K562 (cell line): ENCODE data around the gene AP5Z1. TPM values are rescaled to one million over a fixed set of nuclear protein-coding genes. Genes with fewer than 3 reads are reported as not detected.

Source experiments
- ATAC-seq: fragments of 200-7000 bp; cut with Tn5 transposase; 3 replicates; pipeline ENCODE4 v1.9.1; 2020; ENCODE audit warnings: moderate library complexity
- BruUV-seq: library from RNA; stranded (reverse); fragments of 400-500 nt; replicated peaks from 2 replicates; lab custom pipeline; 2021; lab: Mats Ljungman, UMichigan
- CTCF ChIA-PET: fragments of 300-600 bp; formaldehyde crosslinking; extraction: SDS; loops from one replicate; lab custom pipeline; 2021; ENCODE audit warnings: low intra/inter-chr PET ratio; lab: Yijun Ruan, JAX
- POLR2A ChIA-PET: fragments of 300-600, 350-650 bp; sonication (Branson Sonifier 250); formaldehyde crosslinking; extraction: SDS; loops from one replicate; lab custom pipeline; 2021; ENCODE audit warnings: antibody characterized with exemption, inconsistent platforms; lab: Yijun Ruan, JAX
- DNase-seq, 4 experiments: peaks; one replicate each; pipeline versions ENCODE4 v3.0.0 to v3.0.0-alpha.2; 2011 to 2018; ENCODE audit warnings: low spot score in 3 of 4, mixed read lengths in 3 of 4; ENCODE audit errors: extremely low read depth in 1 of 4
- FAIRE-seq: peaks from 2 replicates; lab custom pipeline; 2011; peaks lifted over from hg19 to GRCh38; lab: Jason Lieb, UNC
- H2AFZ ChIP-seq: 2 replicates; pipeline ENCODE4 v1.6.0; 2011; ENCODE audit warnings: low read depth, low read length, control low read depth, inconsistent platforms
- H3K27ac ChIP-seq: fragments of 200-600 bp; 3 replicates; pipeline ENCODE4 v1.8.0; 2011; ENCODE audit warnings: low read depth, mild to moderate bottlenecking, control low read depth, inconsistent platforms, low read length, moderate library complexity, mixed read lengths; ENCODE audit errors: extremely low read depth
- H3K27me3 ChIP-seq, 2 experiments: fragments of 300-600 bp in 1 of 2; 2 replicates in 1 of 2; 3 replicates in 1 of 2; pipeline versions ENCODE4 v1.6.0 to v1.8.0; 2011; ENCODE audit warnings: inconsistent platforms in 2 of 2, low read length in 2 of 2, mild to moderate bottlenecking in 1 of 2, mixed read lengths in 1 of 2, moderate library complexity in 1 of 2; ENCODE audit not compliant: control insufficient read depth in 2 of 2, insufficient read depth in 2 of 2
- H3K36me3 ChIP-seq: fragments of 300-600 bp; 3 replicates; pipeline ENCODE4 v1.8.0; 2011; ENCODE audit warnings: mild to moderate bottlenecking, low read length, inconsistent platforms; ENCODE audit not compliant: control insufficient read depth, insufficient read depth
- H3K4me1 ChIP-seq, 2 experiments: fragments of 200-600 bp in 1 of 2; replicated peaks in 1 of 2; 2 replicates in 1 of 2; 3 replicates in 1 of 2; pipeline versions ENCODE4 v1.5.1 to v1.8.0; 2011; ENCODE audit warnings: inconsistent platforms in 2 of 2, low read length in 2 of 2, mild to moderate bottlenecking in 1 of 2, mixed read lengths in 1 of 2, moderate library complexity in 1 of 2; ENCODE audit not compliant: control insufficient read depth in 2 of 2, insufficient read depth in 2 of 2
- H3K4me2 ChIP-seq: 2 replicates; pipeline ENCODE4 v1.6.1; 2011; ENCODE audit warnings: low read length, control low read depth, inconsistent platforms, mixed read lengths; ENCODE audit not compliant: insufficient read depth
- H3K4me3 ChIP-seq: fragments of 200-600 bp; sonication (generic), shearing (Covaris generic); 2 replicates; pipeline ENCODE4 v1.5.1; 2016; ENCODE audit warnings: control low read depth, inconsistent platforms
- H3K79me2 ChIP-seq: fragments of 200-600 bp; 3 replicates; pipeline ENCODE4 v1.8.0; 2011; ENCODE audit warnings: low read length, inconsistent platforms; ENCODE audit not compliant: control insufficient read depth, insufficient read depth
- H3K9ac ChIP-seq, 2 experiments: 2 replicates each; pipeline versions ENCODE4 v1.6.0 to v1.6.1; 2011; ENCODE audit warnings: low read depth in 2 of 2, low read length in 2 of 2, control low read depth in 1 of 2, inconsistent platforms in 1 of 2, mild to moderate bottlenecking in 1 of 2, mixed read lengths in 1 of 2; ENCODE audit not compliant: insufficient read depth in 1 of 2
- H3K9me1 ChIP-seq: one replicate; pipeline ENCODE4 v1.6.0; 2011; ENCODE audit warnings: inconsistent platforms, mild to moderate bottlenecking, low read length, moderate library complexity; ENCODE audit not compliant: control insufficient read depth, insufficient read depth
- H3K9me3 ChIP-seq: replicated peaks from 2 replicates; pipeline ENCODE4 v1.5.1; 2011; ENCODE audit warnings: low read depth, low read length, inconsistent platforms; ENCODE audit not compliant: control insufficient read depth, insufficient read depth
- H4K20me1 ChIP-seq: replicated peaks from 2 replicates; pipeline ENCODE4 v1.6.1; 2011; ENCODE audit warnings: low read length, inconsistent platforms, mixed read lengths; ENCODE audit not compliant: control insufficient read depth, insufficient read depth
- CEBPG ChIP-seq, 3 experiments: fragments of 200-800 bp in 1 of 3; sonication (Bioruptor generic) in 1 of 3; sonication (generic) in 1 of 3; formaldehyde crosslinking in 1 of 3; IDR thresholded peaks in 2 of 3; conservative IDR thresholded peaks in 1 of 3; 2 replicates each; pipeline versions ENCODE4 v1.6.1 to v1.8.0; 2016 to 2022; ENCODE audit warnings: missing compliant biosample characterization in 2 of 3, missing genetic modification characterization in 2 of 3, mild to moderate bottlenecking in 1 of 3, missing genetic modification reagents in 1 of 3
- CLOCK ChIP-seq: fragments of 250-450 bp; sonication (Bioruptor Pico); IDR thresholded peaks from 2 replicates; pipeline ENCODE4 v1.4.0; 2020; ENCODE audit warnings: mild to moderate bottlenecking, moderate library complexity, borderline replicate concordance
- EWSR1 ChIP-seq: fragments of 450-650 bp; IDR thresholded peaks from 2 replicates; pipeline ENCODE4 v1.6.1; 2018; ENCODE audit warnings: borderline replicate concordance, mild to moderate bottlenecking, low read depth, moderate library complexity; ENCODE audit not compliant: partially characterized antibody
- ILF3 ChIP-seq: fragments of 450-650 bp; IDR thresholded peaks from 2 replicates; pipeline ENCODE4 v1.6.1; 2018; ENCODE audit warnings: antibody characterized with exemption, mild to moderate bottlenecking, moderate library complexity, borderline replicate concordance
- KLF6 ChIP-seq: fragments of 250-450 bp; sonication (Bioruptor Pico); IDR thresholded peaks from 2 replicates; pipeline ENCODE4 v1.4.0; 2020; ENCODE audit warnings: mild to moderate bottlenecking, moderate library complexity, borderline replicate concordance
- L3MBTL2 ChIP-seq: fragments of 450-650 bp; IDR thresholded peaks from 2 replicates; pipeline ENCODE4 v1.6.1; 2016; ENCODE audit warnings: mild to moderate bottlenecking, moderate library complexity
- MYC ChIP-seq, 2 experiments: fragments of 250-450 bp in 1 of 2; sonication (Bioruptor Pico) in 1 of 2; IDR thresholded peaks; 2 replicates each; pipeline versions ENCODE4 v1.5.1 to v1.6.1; 2012 to 2021; ENCODE audit warnings: low read depth in 2 of 2, borderline replicate concordance in 1 of 2, improper control_type of control experiment in 1 of 2, low read length in 1 of 2, mild to moderate bottlenecking in 1 of 2, moderate library complexity in 1 of 2
- RAD51 ChIP-seq: fragments of 450-650 bp; IDR thresholded peaks from 2 replicates; pipeline ENCODE4 v1.7.1; 2016; ENCODE audit warnings: low read depth, mild to moderate bottlenecking, borderline replicate concordance
- SREBF2 ChIP-seq: sonication (generic); formaldehyde crosslinking; IDR thresholded peaks from 2 replicates; pipeline ENCODE4 v1.4.0; 2020; ENCODE audit warnings: mild to moderate bottlenecking, missing genetic modification reagents
- TCF7L2 ChIP-seq: fragments of 150-350 bp; IDR thresholded peaks from 2 replicates; pipeline ENCODE4 v1.6.1; 2016; ENCODE audit warnings: low read depth, mild to moderate bottlenecking, low read length, moderate library complexity
- ZNF121 ChIP-seq: sonication (generic); formaldehyde crosslinking; conservative IDR thresholded peaks from 2 replicates; pipeline ENCODE4 v1.8.0; 2022; ENCODE audit warnings: missing genetic modification reagents
- ZNF311 ChIP-seq: fragments of 250-450 bp; sonication (Bioruptor Pico); IDR thresholded peaks from 2 replicates; pipeline ENCODE4 v1.4.0; 2020; ENCODE audit warnings: mild to moderate bottlenecking, moderate library complexity
- WGBS: fragments of 100-300 bp; shearing (Covaris generic); methylation state at CpG from one replicate; pipeline ENCODE4 v1.1.6; 2016; ENCODE audit warnings: low coverage, mixed read lengths; ENCODE audit not compliant: insufficient coverage; ENCODE audit errors: missing lambda C conversion rate; 5-methylcytosine and 5-hydroxymethylcytosine counted together
- in situ Hi-C: fragments of 300-500 bp; cut with MboI; formaldehyde crosslinking; loops from 4 replicates; pipeline ENCODE4 v1.15.0; 2018; ENCODE audit warnings: inconsistent platforms, mixed read lengths
- intact Hi-C: fragments of 100-400 bp; cut with micrococcal nuclease; formaldehyde crosslinking; loops from 2 replicates; pipeline ENCODE4 v1.14.2; 2022
- polyA plus RNA-seq, 8 experiments: library from polyadenylated mRNA; depleted of rRNA in 4 of 8; stranded (reverse) in 5 of 8; unstranded in 3 of 8; fragments of >200 nt; fragmentation: Nextera tagmentation in 2 of 8; fragmentation: Illumina TruSeq in 1 of 8; extraction: Ambion mirVana in 2 of 8; extraction: Trizol in 1 of 8; gene quantifications; 2 replicates each; pipeline versions ENCODE4 v1.2.1 to v1.2.3, GENCODE V29; 2011 to 2014; ENCODE audit warnings: inconsistent platforms in 1 of 8, missing spikeins in 1 of 8
- total RNA-seq, 7 experiments: library from RNA; depleted of rRNA in 6 of 7; stranded (reverse); fragments of >200 nt in 6 of 7; fragmentation: Illumina TruSeq in 2 of 7; extraction: Trizol in 2 of 7; gene quantifications; 2 replicates each; pipeline versions ENCODE4 v1.2.1 to v1.2.3, GENCODE V29; 2011 to 2021; ENCODE audit warnings: low replicate concordance in 1 of 7
- TF ChIP-seq, protein P1 (sequence below): sonication (generic); formaldehyde crosslinking; IDR thresholded peaks from 2 replicates; pipeline ENCODE4 v1.8.0; 2022; ENCODE audit warnings: missing genetic modification reagents, mild to moderate bottlenecking, moderate library complexity, borderline replicate concordance
- TF ChIP-seq, protein P2 (sequence below): fragments of 450-650 bp; IDR thresholded peaks from 2 replicates; pipeline ENCODE4 v1.6.1; 2014; ENCODE audit warnings: low read depth, mild to moderate bottlenecking, moderate library complexity, borderline replicate concordance

AP5Z1 gene
- total and polyA plus RNA-seq, 9 of the 15 experiments (the other 6 are each of a cell fraction or from before 2014, with no cell fraction given) = 0.06 to 31.1 (median 6.4) TPM

GRCh38 chr7:4799508-4800268 is 24.3 kb downstream of the AP5Z1 start:
- DNase-seq = peak; percentile 62 to 82 (median 77)
- no peak overlapping the region for H2AFZ ChIP-seq
- CTCF ChIA-PET = interaction anchor here (2.1 kb wide), 1 partner anchor 286 kb away, joined by 14 read pairs; no protein-coding TSS in a partner anchor
- peaks cover 4% of the 10 kb centered on the region; the same call in 1 of the 2 replicates for H4K20me1 ChIP-seq
- intact Hi-C loops (loop anchor here (10.0 kb wide), 1 partner anchor 85 kb away; the partner anchor contains the start of gene RADIL), in situ Hi-C loops (loop anchor here (10.0 kb wide), 1 partner anchor 285 kb away; no protein-coding TSS in a partner anchor)
- no peak overlapping the region for H3K4me3 ChIP-seq
- H3K4me2 ChIP-seq = no peak overlapping the region
- POLR2A ChIA-PET = interaction anchor here (0.6 to 0.9 kb wide), 2 partner anchors 104 to 191 kb away, joined by 3 read pairs; no protein-coding TSS in a partner anchor
- H3K27ac ChIP-seq = no peak overlapping the region
- H3K9me3 ChIP-seq = no peaks in the 10 kb centered on the region
- no peaks in the 10 kb centered on the region for H3K9me1 ChIP-seq
- FAIRE-seq = no peak
- H3K4me1 ChIP-seq = peaks cover 0 to 49% of the 10 kb centered on the region in 2 experiments; a peak in 3 of 5 replicates
- H3K79me2 ChIP-seq = no peaks in the 10 kb centered on the region
- no TSS peak for BruUV-seq
- peak; percentile 81 for ATAC-seq
- no peaks in the 10 kb centered on the region for H3K36me3 ChIP-seq
- H3K27me3 ChIP-seq = no peaks in the 10 kb centered on the region
- H3K9ac ChIP-seq = peak overlapping the region in 1 of 2 experiments; percentile 71; a peak in 2 of 4 replicates
- 28% methylated on average over 24 of the region's 39 CpGs for WGBS
- TF ChIP-seq RAD51 (peak; percentile 25; the same call in 1 of the 2 replicates), CEBPG (CRISPR knock-in tag; IDR thresholded peaks at IDR 0.05) (peak; percentile 28; the same call in 1 of the 2 replicates), CEBPG (tag; conservative IDR thresholded peaks at IDR 0.05 in 1 of 2, IDR thresholded peaks at IDR 0.05 in 1 of 2) (no peak), MYC (IDR thresholded peaks at IDR 0.05; ENCODE audit: low read depth, low read length) (peak; percentile 68), MYC (CRISPR knock-in tag; IDR thresholded peaks at IDR 0.05; ENCODE audit: borderline replicate concordance, low read depth) (no peak), L3MBTL2 (peak; percentile 60; the same call in 1 of the 2 replicates), EWSR1 (no peak), KLF6 (CRISPR knock-in tag) (no peak), ILF3 (no peak), ZNF121 (CRISPR knock-in tag) (no peak), SREBF2 (no peak), ZNF311 (CRISPR knock-in tag) (no peak), TCF7L2 (no peak), CLOCK (CRISPR knock-in tag) (no peak)
- TF ChIP-seq, protein P1, sequence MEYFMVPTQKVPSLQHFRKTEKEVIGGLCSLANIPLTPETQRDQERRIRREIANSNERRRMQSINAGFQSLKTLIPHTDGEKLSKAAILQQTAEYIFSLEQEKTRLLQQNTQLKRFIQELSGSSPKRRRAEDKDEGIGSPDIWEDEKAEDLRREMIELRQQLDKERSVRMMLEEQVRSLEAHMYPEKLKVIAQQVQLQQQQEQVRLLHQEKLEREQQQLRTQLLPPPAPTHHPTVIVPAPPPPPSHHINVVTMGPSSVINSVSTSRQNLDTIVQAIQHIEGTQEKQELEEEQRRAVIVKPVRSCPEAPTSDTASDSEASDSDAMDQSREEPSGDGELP (CRISPR knock-in tag) = peak; percentile 69; the same call in 1 of the 2 replicates
- TF ChIP-seq, protein P2, sequence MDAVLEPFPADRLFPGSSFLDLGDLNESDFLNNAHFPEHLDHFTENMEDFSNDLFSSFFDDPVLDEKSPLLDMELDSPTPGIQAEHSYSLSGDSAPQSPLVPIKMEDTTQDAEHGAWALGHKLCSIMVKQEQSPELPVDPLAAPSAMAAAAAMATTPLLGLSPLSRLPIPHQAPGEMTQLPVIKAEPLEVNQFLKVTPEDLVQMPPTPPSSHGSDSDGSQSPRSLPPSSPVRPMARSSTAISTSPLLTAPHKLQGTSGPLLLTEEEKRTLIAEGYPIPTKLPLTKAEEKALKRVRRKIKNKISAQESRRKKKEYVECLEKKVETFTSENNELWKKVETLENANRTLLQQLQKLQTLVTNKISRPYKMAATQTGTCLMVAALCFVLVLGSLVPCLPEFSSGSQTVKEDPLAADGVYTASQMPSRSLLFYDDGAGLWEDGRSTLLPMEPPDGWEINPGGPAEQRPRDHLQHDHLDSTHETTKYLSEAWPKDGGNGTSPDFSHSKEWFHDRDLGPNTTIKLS = peak; percentile 29; the same call in 1 of the 2 replicates
